Measurements from ENCODE around the gene TSC22D2. TPM values are rescaled to one million over a fixed set of nuclear protein-coding genes. Genes with fewer than 3 reads are reported as not detected.

TSC22D2 gene
- polyA plus RNA-seq, 1 donor from 2014 or later = 15.3 TPM

- TF ChIP-seq POLR2AphosphoS5 (IDR thresholded peaks at IDR 0.05) (no peak), TAF1 (IDR thresholded peaks at IDR 0.05; ENCODE audit: low read depth) (no peak), MXI1 (conservative IDR thresholded peaks at IDR 0.05; ENCODE audit: poor library complexity, severe bottlenecking) (no peak), RAD21 (conservative IDR thresholded peaks at IDR 0.05) (no peak), EZH2 (IDR thresholded peaks at IDR 0.05; ENCODE audit: borderline replicate concordance, insufficient read depth, low read length, poor library complexity, severe bottlenecking) (no peak), EP300 (conservative IDR thresholded peaks at IDR 0.05; ENCODE audit: poor library complexity, severe bottlenecking) (no peak), SMC3 (conservative IDR thresholded peaks at IDR 0.05; ENCODE audit: poor library complexity) (no peak), REST (IDR thresholded peaks at IDR 0.05; ENCODE audit: borderline replicate concordance) (no peak), CTCF (IDR thresholded peaks at IDR 0.05; ENCODE audit: poor library complexity, severe bottlenecking) (no peak)
- no peak overlapping the region for H3K4me3 ChIP-seq (ENCODE audit: low read length)
- no peaks in the 10 kb centered on the region for H3K27me3 ChIP-seq (ENCODE audit: insufficient read depth, low read depth, low read length)
- H4K20me1 ChIP-seq (ENCODE audit: insufficient read depth) = no peaks in the 10 kb centered on the region
- H2AFZ ChIP-seq (ENCODE audit: low read depth, low read length) = no peak overlapping the region
- no peaks in the 10 kb centered on the region for H3K9me3 ChIP-seq (ENCODE audit: low read length)
- H3K36me3 ChIP-seq (ENCODE audit: insufficient read depth, low read length) = no peaks in the 10 kb centered on the region
- H3K9ac ChIP-seq (ENCODE audit: low read length) = no peak overlapping the region
- H3K9me2 ChIP-seq (ENCODE audit: insufficient read depth, low read length) = no peaks in the 10 kb centered on the region
- no peaks in the 10 kb centered on the region for H3K79me2 ChIP-seq (replicated peaks; ENCODE audit: insufficient read depth, low read length)
- no peaks in the 10 kb centered on the region for H3F3A ChIP-seq (ENCODE audit: insufficient read depth, low read length, poor library complexity, severe bottlenecking)
- no peak overlapping the region for H3K27ac ChIP-seq (ENCODE audit: low read length)
- H3K4me2 ChIP-seq (ENCODE audit: low read length) = no peak overlapping the region
Measured at GRCh38 chr3:150377601-150378300, 30.3 kb upstream of the TSC22D2 start.

- TF ChIP-seq EP300 (conservative IDR thresholded peaks at IDR 0.05; ENCODE audit: poor library complexity, severe bottlenecking) = no peak
- no peak for TF ChIP-seq MXI1 (conservative IDR thresholded peaks at IDR 0.05; ENCODE audit: poor library complexity, severe bottlenecking)
- Histone ChIP-seq H3K79me2 (replicated peaks; ENCODE audit: insufficient read depth, low read length) (no peaks in the 10 kb centered on the region), H3K9me3 (ENCODE audit: low read length) (no peaks in the 10 kb centered on the region), H3K9ac (ENCODE audit: low read length) (no peak overlapping the region), H3F3A (ENCODE audit: insufficient read depth, low read length, poor library complexity, severe bottlenecking) (no peaks in the 10 kb centered on the region), H3K36me3 (ENCODE audit: insufficient read depth, low read length) (no peaks in the 10 kb centered on the region), H3K27ac (ENCODE audit: low read length) (no peak overlapping the region), H3K27me3 (ENCODE audit: insufficient read depth, low read depth, low read length) (no peaks in the 10 kb centered on the region), H4K20me1 (ENCODE audit: insufficient read depth) (no peaks in the 10 kb centered on the region), H3K9me2 (ENCODE audit: insufficient read depth, low read length) (no peaks in the 10 kb centered on the region), H3K4me2 (ENCODE audit: low read length) (no peak overlapping the region), H2AFZ (ENCODE audit: low read depth, low read length) (no peak overlapping the region), H3K4me3 (ENCODE audit: low read length) (no peak overlapping the region)
Measured at GRCh38 chr3:150378301-150378748, 29.8 kb upstream of the TSC22D2 start.
